Measurements from ENCODE around the gene STK35. TPM values are rescaled to one million over a fixed set of nuclear protein-coding genes. Genes with fewer than 3 reads are reported as not detected.

The STK35 gene
- total and polyA plus RNA-seq, 2 donors (not counting 3 experiments of a cell fraction or from before 2014, with no cell fraction given): 10.2 to 17.5 TPM

- H4K20me1 ChIP-seq (replicated peaks; ENCODE audit: control insufficient read depth, extremely low read depth, insufficient read depth, low read length): no peaks in the 10 kb centered on the region
- ChIA-PET CTCF (no interaction called here), POLR2A (no interaction called here)
- no peak for FAIRE-seq
- TF ChIP-seq POLR2A (IDR thresholded peaks at IDR 0.05; ENCODE audit: low read depth, low read length) (no peak), MAX (IDR thresholded peaks at IDR 0.05; ENCODE audit: insufficient read depth, insufficient read length) (no peak), POLR2AphosphoS5 (IDR thresholded peaks at IDR 0.05; ENCODE audit: insufficient read depth, low read depth, low read length) (no peak), MYC (IDR thresholded peaks at IDR 0.05; ENCODE audit: low read depth, low read length) (no peak), EZH2 (IDR thresholded peaks at IDR 0.05; ENCODE audit: borderline replicate concordance, low read depth, low read length, severe bottlenecking) (no peak), JUN (IDR thresholded peaks at IDR 0.05; ENCODE audit: borderline replicate concordance, insufficient read depth, insufficient read length, low read depth) (no peak), CTCF (IDR thresholded peaks at IDR 0.05; ENCODE audit: extremely low read depth in 1 of 2, insufficient read depth in 1 of 2, low read depth in 1 of 2, low read length in 2 of 2) (no peak), FOS (IDR thresholded peaks at IDR 0.05; ENCODE audit: borderline replicate concordance, insufficient read depth, low read length) (no peak), GATA2 (IDR thresholded peaks at IDR 0.05; ENCODE audit: insufficient read depth, insufficient read length, low read depth, low read length) (no peak)
- no peak overlapping the region for H3K4me3 ChIP-seq (replicated peaks in 1 of 3; ENCODE audit: insufficient read depth in 1 of 3, low read depth in 1 of 3, low read length in 3 of 3)
- H3K9me1 ChIP-seq (replicated peaks; ENCODE audit: control insufficient read depth, extremely low read depth, insufficient read depth, low read length): no peaks in the 10 kb centered on the region
- H3K4me1 ChIP-seq (ENCODE audit: control insufficient read depth, extremely low read depth, insufficient read depth, low read length): no peaks in the 10 kb centered on the region
- peaks cover 6 to 21% of the 10 kb centered on the region in 2 experiments for H3K27me3 ChIP-seq (ENCODE audit: control insufficient read depth in 2 of 2, insufficient read depth in 2 of 2, low read length in 2 of 2)
- BruUV-seq (replicated peaks): no TSS peak
- dilution Hi-C loops (cut with MboI; ENCODE audit: extremely low pct_ligation_motif_present, low sequenced_read_pairs) (no loop called here), intact Hi-C loops (cut with micrococcal nuclease) (no loop called here)
- no peaks in the 10 kb centered on the region for H3K9me3 ChIP-seq (replicated peaks; ENCODE audit: control insufficient read depth, insufficient read depth, low read length)
- no peaks in the 10 kb centered on the region for H3K79me2 ChIP-seq (ENCODE audit: control insufficient read depth, insufficient read depth, low read length)
- H3K9ac ChIP-seq (replicated peaks; ENCODE audit: extremely low read depth, insufficient read depth, low read length): no peak overlapping the region
- DNase-seq (ENCODE audit: low read depth, low spot score): no peak
- H3K36me3 ChIP-seq (ENCODE audit: control insufficient read depth in 2 of 2, extremely low read depth in 1 of 2, insufficient read depth in 2 of 2, low read length in 2 of 2): no peaks in the 10 kb centered on the region
- no peak overlapping the region for H2AFZ ChIP-seq (ENCODE audit: low read depth, low read length)
- no peak overlapping the region for H3K4me2 ChIP-seq (ENCODE audit: insufficient read depth, low read length)
- H3K27ac ChIP-seq (ENCODE audit: insufficient read depth, low read depth, low read length): no peak overlapping the region
Measured at GRCh38 chr20:2084703-2085102, 16.9 kb upstream of the STK35 start.

Measured in endothelial cell of umbilical vein (primary cell).